Measurements from ENCODE around the gene TXNL4B.

DNA sequence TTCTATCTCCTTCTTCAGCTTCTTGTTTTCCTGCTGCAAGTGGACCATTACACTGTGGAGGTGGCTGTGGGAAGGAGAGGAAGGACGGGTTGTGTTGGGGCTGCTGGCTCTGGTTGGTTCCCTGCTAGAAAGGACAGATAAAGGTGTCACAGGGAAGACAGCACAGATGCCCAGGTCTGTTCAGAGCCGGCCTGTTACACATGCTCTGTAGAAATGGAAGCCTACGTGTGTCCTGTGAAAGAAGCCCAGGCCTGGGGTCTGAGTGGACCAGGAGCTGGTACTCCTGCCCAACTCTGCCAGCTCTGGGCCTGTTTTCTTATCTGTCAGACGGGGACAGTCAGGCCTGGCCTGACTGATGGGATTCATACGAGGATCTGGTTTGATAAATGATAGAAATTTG lies 26.6 kb upstream of the TXNL4B start:
- TF ChIP-seq POLR2A (IDR thresholded peaks at IDR 0.05; ENCODE audit: low read depth, low read length) (no peak), TAF1 (IDR thresholded peaks at IDR 0.05; ENCODE audit: low read depth, low read length) (no peak), POLR2AphosphoS5 (IDR thresholded peaks at IDR 0.05; ENCODE audit: low read depth, low read length) (no peak)
